NCI-H1694 (cell line): ENCODE results near the gene PTPN11.
"Not testable (repeated sequence)": the region's sequence is repeated elsewhere in the genome, so short reads cannot be mapped to it uniquely, and the experiment has no call there.

Experiments used
- DNase-seq: peaks from one replicate; lab custom pipeline; 2025; lab: John Stamatoyannopoulos, UW

The PTPN11 gene

GRCh38 chr12:112514926-112515642 is 96.3 kb downstream of the PTPN11 start:
- DNase-seq: no peak

DNA sequence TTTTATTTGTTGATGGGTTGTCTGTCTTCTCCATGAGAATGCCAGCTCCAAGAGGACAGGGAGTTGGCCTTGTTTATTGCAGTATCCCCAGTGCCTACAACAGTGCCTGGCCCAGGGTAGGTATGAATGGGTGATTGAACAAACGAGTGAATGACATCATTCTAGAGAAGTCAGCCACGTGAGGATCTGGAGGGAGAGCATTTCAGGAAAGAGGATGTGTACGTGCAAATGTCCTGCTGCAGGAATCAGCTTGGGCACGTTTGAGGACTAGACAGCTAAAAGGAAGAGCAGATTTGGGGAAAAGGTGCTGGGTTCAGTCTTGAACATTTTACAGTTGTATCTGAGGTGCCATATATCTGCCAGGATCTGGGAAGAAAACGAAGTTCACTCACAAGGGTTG is 97.1 kb downstream of the PTPN11 start:
- no peak for DNase-seq

DNA sequence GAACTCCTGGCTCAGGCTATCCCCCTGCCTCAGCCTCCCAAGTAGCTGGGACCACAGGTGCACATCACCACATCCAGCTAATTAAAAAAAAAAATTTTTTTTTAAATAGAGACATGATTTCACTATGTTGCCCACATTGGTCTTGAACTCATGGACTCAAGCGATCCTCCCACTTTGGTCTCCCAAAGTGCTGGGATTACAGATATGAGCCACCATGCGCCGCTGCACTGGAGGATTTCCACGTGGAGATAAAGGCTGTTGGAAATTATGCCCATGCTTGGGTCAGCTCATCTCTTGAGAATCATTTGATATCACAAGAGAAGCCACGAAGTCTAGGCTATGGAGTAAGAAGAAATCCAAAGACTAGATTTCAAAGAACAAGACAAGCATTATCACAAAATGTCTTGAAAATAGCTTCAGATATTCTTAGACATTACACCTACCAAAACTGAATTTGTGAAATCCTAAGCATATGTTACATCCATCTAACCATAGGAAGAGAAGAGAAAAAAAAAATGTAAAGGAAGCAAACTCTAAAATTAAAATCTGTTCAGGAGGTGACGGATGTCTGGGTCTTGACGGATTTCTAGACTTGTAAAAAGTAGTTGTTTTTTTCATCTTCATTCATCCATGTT is 99.1 kb downstream of the PTPN11 start:
- DNase-seq: no peak

DNA sequence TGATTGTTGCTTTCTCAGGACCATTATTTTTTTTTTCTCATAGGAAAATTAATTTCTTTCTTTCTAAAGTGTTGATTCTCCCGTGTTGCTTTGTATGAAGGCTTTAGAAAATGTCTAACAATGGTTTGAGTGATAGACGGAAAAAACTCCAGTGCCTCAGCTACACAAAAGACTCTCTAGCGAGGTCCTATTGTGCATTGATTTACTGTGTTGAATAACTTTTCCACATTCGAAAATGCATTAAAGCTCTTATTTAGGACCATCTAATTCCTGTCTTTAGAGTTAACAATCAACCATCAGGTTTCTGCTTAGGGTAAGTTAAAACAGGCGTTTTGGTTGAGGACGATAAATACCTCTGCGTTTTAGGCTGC is 99.6 kb downstream of the PTPN11 start:
- no peak for DNase-seq

DNA sequence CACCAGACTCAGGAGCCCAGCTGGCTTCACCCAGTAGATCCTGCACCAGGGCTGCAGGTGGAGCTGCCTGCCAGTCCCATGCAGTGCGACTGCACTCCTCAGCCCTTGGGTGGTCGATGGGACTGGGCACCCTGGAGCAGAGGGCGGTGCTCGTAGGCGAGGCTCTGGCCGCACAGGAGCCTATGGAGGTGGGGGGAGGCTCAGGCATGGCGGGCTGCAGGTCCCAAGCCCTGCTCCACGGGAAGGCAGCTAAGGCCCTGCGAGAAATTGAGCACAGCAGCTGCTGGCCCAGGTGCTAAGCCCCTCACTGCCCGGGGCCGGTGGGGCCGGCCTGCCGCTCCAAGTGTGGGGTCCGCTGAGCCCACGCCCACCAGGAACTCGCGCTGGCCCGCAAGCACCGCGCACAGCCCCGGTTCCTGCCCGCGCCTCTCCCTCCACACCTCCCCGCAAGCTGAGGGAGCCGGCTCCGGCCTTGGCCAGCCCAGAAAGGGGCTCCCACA is 101.1 kb downstream of the PTPN11 start:
- DNase-seq: not testable (repeated sequence)

GRCh38 chr12:112523856-112524255 is 105.1 kb downstream of the PTPN11 start:
- DNase-seq: no peak

GRCh38 chr12:112524269-112524668 is 105.5 kb downstream of the PTPN11 start:
- no peak for DNase-seq

DNA sequence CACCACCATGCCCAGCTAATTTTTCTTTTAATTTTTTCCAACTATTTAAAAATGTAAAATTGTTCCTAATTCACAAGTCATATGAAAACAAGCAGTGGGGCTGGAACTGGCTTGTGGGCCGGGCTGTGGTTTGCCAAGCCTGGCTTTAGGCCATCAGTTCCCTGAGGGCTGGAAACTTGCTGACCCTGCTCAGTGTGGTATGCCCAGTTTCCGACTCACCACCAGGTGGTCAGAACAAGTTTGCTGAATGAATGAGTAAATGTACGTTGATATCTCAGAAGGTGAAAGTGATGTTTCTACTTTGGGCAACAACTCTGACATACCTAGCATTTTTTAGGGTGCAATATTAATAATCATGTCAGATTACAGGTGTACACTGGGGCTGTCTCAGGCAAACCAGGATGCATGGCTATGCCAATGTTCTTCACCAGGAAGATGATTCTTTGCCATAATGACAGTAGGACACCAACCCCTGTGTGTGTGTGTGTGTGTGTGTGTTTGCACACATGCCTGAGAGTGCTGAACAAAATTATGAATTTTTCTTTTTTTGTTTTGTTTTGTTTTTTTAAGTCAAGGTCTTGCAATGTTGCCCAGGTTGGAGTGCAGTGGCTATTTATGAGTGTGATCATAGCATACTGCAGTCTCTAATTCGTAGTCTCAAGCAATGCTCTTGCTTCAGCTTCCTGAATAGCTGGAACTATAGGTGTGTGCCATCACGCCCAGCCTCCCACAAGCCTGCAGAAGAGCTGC is 106.1 kb downstream of the PTPN11 start:
- no peak for DNase-seq

DNA sequence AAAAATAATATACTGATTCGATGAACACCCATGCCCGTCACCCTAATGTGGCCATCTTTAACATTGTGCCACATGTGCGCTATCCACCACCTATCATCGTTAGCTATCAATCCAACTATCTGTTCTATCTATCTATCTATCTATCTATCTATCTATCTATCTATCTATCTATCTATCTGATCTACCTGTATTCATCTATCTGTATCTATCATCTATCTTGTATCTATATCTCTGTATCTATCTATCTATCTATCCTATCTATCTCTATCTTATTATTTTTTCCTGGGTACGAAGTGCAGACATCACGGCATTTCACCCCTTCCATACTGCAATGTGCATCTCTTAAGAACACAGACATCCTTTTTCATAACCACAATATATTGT is 106.7 kb downstream of the PTPN11 start:
- no peak for DNase-seq

- no peak for DNase-seq
Observed at GRCh38 chr12:112527082-112527481, 108.3 kb downstream of the PTPN11 start.

- DNase-seq: no peak
Observed at GRCh38 chr12:112527501-112527900, 108.8 kb downstream of the PTPN11 start.

DNA sequence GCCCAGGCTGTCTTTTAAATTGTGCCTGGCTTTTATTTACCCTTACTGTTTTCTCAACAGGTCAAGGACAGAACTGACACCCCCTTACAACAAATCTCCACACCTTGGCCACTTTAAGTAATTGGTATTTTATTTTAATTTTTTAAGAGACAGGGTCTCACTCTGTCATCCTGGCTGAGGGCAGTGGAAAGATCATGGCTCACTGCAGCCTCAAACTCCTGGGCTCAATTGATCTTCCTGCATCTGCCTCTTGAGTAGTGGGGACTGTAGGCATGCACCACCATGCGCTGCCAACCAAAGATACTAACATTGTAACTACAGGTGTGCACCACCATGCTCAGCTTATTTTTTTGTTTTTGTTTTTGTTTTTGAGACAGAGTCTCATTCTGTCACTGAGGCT is 109.8 kb downstream of the PTPN11 start:
- DNase-seq: no peak

GRCh38 chr12:112530941-112531340 is 112.2 kb downstream of the PTPN11 start:
- DNase-seq: no peak

GRCh38 chr12:112532106-112532505 is 113.4 kb downstream of the PTPN11 start:
- no peak for DNase-seq

GRCh38 chr12:112533528-112533927 is 114.8 kb downstream of the PTPN11 start:
- DNase-seq: no peak

DNA sequence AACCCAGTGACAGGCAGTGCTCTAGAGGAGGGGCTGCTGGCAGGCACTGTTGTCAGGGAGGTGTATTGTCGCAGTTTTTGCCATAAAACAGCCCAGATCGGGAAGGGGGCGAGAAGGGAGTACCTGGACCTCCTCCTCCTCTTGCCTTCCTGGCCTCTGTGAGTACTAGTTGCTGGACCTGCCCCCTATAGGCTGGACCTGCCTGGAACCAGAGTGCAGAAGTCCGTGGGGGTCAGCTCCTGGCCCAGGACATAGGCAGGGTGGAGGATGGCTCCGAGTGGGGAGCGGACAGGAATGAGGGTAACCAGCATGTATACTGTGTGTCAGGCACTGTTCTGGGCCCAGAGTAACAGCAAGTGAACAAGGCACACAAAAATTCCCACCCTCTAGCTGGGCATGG is 116.3 kb downstream of the PTPN11 start:
- DNase-seq: no peak

DNA sequence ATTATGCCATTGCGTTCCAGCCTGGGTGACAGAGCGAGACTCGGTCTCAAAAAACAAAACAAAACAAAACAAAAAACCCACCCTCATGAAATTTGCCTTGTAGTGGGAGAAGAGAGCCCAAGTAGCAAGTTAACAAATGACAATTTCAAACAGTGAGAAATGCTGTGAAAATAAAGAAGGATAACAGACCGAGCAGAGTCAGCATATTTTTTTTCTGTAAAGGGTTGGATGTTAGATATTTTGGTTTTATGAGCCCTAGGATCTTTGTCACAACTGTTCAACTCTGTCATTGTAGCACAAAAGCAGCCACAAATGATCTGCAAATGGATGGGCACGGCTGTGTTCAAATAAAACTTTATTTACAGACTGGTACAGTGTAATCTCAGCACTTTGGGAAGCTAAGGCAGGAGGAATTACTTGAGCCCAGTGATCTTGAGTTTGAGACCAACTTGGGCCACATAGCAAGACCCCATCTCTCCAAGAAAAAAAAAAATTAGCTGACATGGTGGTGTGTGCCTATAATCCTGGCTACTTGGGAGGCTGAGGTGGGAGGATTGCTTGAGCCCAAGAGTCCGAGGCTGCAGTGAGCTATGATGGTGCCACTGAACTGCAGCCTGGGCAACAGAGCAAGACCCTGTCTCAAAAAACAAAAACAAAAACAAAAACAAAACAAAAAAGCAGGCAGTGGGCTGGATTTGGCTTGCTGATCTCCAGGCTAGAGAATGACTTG is 117.1 kb downstream of the PTPN11 start:
- no peak for DNase-seq

- no peak for DNase-seq
Observed at GRCh38 chr12:112536367-112536730, 117.6 kb downstream of the PTPN11 start.

DNA sequence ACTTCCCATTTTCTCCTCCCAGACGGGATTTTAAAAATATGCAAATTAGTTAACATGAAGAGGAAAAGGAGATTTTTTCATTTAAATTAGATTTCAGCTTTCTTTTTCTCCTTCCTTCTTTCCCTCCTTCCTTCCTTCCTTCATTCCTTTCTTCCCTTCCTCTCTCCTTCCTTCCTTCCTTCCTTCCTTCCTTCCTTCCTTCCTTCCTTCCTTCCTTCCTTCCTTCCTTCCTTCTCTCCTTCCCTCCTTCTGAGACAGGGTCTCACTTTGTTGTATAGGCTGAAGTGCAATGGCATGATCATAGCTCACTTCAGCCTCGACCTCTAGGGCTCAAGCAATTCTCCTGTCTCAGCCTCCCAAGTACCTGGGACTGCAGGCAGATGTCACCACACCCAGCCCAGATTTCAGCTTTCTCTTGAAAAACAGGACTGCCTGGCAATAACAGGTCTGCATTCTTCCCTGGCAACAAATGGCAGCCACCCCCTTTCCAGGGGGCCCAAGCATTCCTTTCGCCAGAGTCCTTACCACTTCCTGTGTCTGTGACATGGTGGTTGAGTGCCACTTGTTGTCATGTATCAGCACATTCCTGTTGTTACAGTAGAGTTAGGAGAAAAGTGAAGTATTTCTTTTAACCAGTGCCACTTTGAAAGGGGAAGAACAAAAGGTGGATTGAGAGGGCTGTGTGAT is 119.1 kb downstream of the PTPN11 start:
- no peak for DNase-seq

- no peak for DNase-seq
Observed at GRCh38 chr12:112538740-112539139, 120.0 kb downstream of the PTPN11 start.

DNA sequence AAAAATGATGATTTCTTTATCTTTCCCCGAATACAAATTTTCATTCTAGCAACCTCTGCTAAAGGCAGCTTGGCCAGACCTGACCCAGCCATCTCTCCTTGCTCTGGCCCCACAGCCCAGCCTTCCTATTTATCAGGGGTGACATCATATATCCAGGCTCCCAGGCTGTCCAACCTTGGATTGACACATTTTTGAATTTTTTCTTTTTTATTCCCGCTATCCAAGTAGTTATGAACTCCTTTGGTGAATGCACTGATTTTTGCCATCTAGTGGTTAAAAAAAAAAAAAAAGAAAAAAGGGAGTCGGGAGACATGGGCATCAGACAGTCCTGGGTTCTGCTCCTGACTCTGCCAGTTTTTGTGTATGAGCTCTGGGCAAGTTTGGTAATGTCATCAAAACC is 120.5 kb downstream of the PTPN11 start:
- DNase-seq: no peak

GRCh38 chr12:112540021-112540420 is 121.3 kb downstream of the PTPN11 start:
- no peak for DNase-seq
